ENCODE results near the gene ABHD2. TPM values are rescaled to one million over a fixed set of nuclear protein-coding genes. Genes with fewer than 3 reads are reported as not detected.
"Not testable (repeated sequence)": the region's sequence is repeated elsewhere in the genome, so short reads cannot be mapped to it uniquely, and the experiment has no call there.

ABHD2 gene
- total RNA-seq, 1 donor from 2014 or later = 51.7 TPM

- not testable (repeated sequence) for DNase-seq
Observed at GRCh38 chr15:89239883-89240810, 151.9 kb downstream of the ABHD2 start.

GRCh38 chr15:89243046-89243690 is 154.9 kb downstream of the ABHD2 start:
- no peak for DNase-seq

GRCh38 chr15:89243691-89244573 is 155.7 kb downstream of the ABHD2 start, which contains the start of gene FANCI:
Gene FANCI (plus strand): TSS chr15:89243979. CDS start chr15:89247648, 3,669 bp downstream.
- peak; percentile 95 for DNase-seq

GRCh38 chr15:89244574-89244903 is 156.3 kb downstream of the ABHD2 start:
- no peak for DNase-seq

- peak; percentile 9 for DNase-seq
Observed at GRCh38 chr15:89247446-89247845, 159.2 kb downstream of the ABHD2 start.

GRCh38 chr15:89248584-89248983 is 160.3 kb downstream of the ABHD2 start:
- DNase-seq = no peak

- DNase-seq = not testable (repeated sequence)
Observed at GRCh38 chr15:89250142-89250541, 161.9 kb downstream of the ABHD2 start.

Other genes starting within 250 kb of the ABHD2 start
- gene HAPLN3, start 192.9 kb upstream of the ABHD2 start, total RNA-seq = 52.2 and 95.6 TPM in 2 replicates
- 48.1 and 49.7 TPM in 2 replicates for gene MFGE8, start 175.1 kb upstream of the ABHD2 start, total RNA-seq
- not detected in 2 replicates for gene RLBP1, start 133.1 kb downstream of the ABHD2 start, total RNA-seq
- gene FANCI, start 155.5 kb downstream of the ABHD2 start, total RNA-seq = 23.1 and 59.0 TPM in 2 replicates
- 112 and 114 TPM in 2 replicates for gene POLG, start 246.4 kb downstream of the ABHD2 start, total RNA-seq

Measured in dermis blood vessel endothelial cell (primary cell).